KOPT-K1 (cell line): ENCODE results near the gene ZNF598.
"Not testable (repeated sequence)": the region's sequence is repeated elsewhere in the genome, so short reads cannot be mapped to it uniquely, and the experiment has no call there.

Experiments
- H3K27ac ChIP-seq: fragments of 200-600 bp; sonication (generic); 2 replicates; pipeline ENCODE4 v1.5.1; 2016; ENCODE audit warnings: antibody characterized with exemption, mild to moderate bottlenecking, low read depth, low read length; ENCODE audit not compliant: poor library complexity, severe bottlenecking
- H3K36me3 ChIP-seq: fragments of 200-600 bp; sonication (generic); 2 replicates; pipeline ENCODE4 v1.5.1; 2017; ENCODE audit warnings: antibody characterized with exemption, mild to moderate bottlenecking, low read length, moderate library complexity; ENCODE audit not compliant: insufficient read depth
- H3K9me3 ChIP-seq: fragments of 200-600 bp; sonication (generic); 2 replicates; pipeline ENCODE4 v1.5.1; 2017; ENCODE audit warnings: antibody characterized with exemption, low read length, mild to moderate bottlenecking; ENCODE audit not compliant: insufficient read depth, poor library complexity, severe bottlenecking

ZNF598 gene

GRCh38 chr16:2025878-2026460 is 16.3 kb upstream of the ZNF598 start:
- no peaks in the 10 kb centered on the region for H3K9me3 ChIP-seq
- H3K27ac ChIP-seq, result no peak overlapping the region

GRCh38 chr16:2025251-2025650 is 15.6 kb upstream of the ZNF598 start:
- Histone ChIP-seq H3K9me3 (no peaks in the 10 kb centered on the region), H3K27ac (no peak overlapping the region), H3K36me3 (no peaks in the 10 kb centered on the region)

More at GRCh38 chr16:2025878-2026460, 16.3 kb upstream of the ZNF598 start:
- no peaks in the 10 kb centered on the region for H3K36me3 ChIP-seq

- Histone ChIP-seq H3K9me3 (no peaks in the 10 kb centered on the region), H3K36me3 (no peaks in the 10 kb centered on the region), H3K27ac (no peak overlapping the region)
Observed at GRCh38 chr16:2024032-2024420, 14.4 kb upstream of the ZNF598 start.

- Histone ChIP-seq H3K27ac (no peak overlapping the region), H3K9me3 (no peaks in the 10 kb centered on the region), H3K36me3 (no peaks in the 10 kb centered on the region)
Observed at GRCh38 chr16:2023092-2024031, 13.7 kb upstream of the ZNF598 start.

GRCh38 chr16:2022723-2023091 is 13.1 kb upstream of the ZNF598 start:
- no peaks in the 10 kb centered on the region for H3K36me3 ChIP-seq
- H3K27ac ChIP-seq, result no peak overlapping the region
- H3K9me3 ChIP-seq, result no peaks in the 10 kb centered on the region

GRCh38 chr16:2019921-2020831 is 10.6 kb upstream of the ZNF598 start:
- H3K36me3 ChIP-seq, result no peaks in the 10 kb centered on the region

GRCh38 chr16:2019518-2019920 is 9.9 kb upstream of the ZNF598 start, which contains the start of gene NPW:
Gene NPW, plus strand, starts transcription at chr16:2019785.
- Histone ChIP-seq H3K27ac (no peak within 1 kb of the TSS), H3K36me3 (no peaks in the 10 kb centered on the region), H3K9me3 (no peaks in the 10 kb centered on the region)

More at GRCh38 chr16:2019921-2020831, 10.6 kb upstream of the ZNF598 start:
- Histone ChIP-seq H3K27ac (no peak overlapping the region), H3K9me3 (no peaks in the 10 kb centered on the region)

GRCh38 chr16:2016407-2016922 is 6.8 kb upstream of the ZNF598 start:
- Histone ChIP-seq H3K27ac (no peak overlapping the region), H3K36me3 (no peaks in the 10 kb centered on the region), H3K9me3 (no peaks in the 10 kb centered on the region)

GRCh38 chr16:2015947-2016208 is 6.3 kb upstream of the ZNF598 start:
- H3K27ac ChIP-seq, result no peak overlapping the region
- H3K9me3 ChIP-seq, result no peaks in the 10 kb centered on the region
- no peaks in the 10 kb centered on the region for H3K36me3 ChIP-seq

GRCh38 chr16:2015117-2015946 is 5.7 kb upstream of the ZNF598 start:
- Histone ChIP-seq H3K36me3 (no peaks in the 10 kb centered on the region), H3K27ac (no peak overlapping the region), H3K9me3 (no peaks in the 10 kb centered on the region)

GRCh38 chr16:2013527-2013926 is 3.9 kb upstream of the ZNF598 start:
- Histone ChIP-seq H3K27ac (no peak overlapping the region), H3K36me3 (no peaks in the 10 kb centered on the region), H3K9me3 (no peaks in the 10 kb centered on the region)

- not testable (repeated sequence) for H3K9me3 ChIP-seq, H3K27ac ChIP-seq, H3K36me3 ChIP-seq
Observed at GRCh38 chr16:2011726-2012125, 2.1 kb upstream of the ZNF598 start.

GRCh38 chr16:2009164-2009711 is 383 bp downstream of the ZNF598 start:
- H3K36me3 ChIP-seq, result peaks cover 26% of the 10 kb centered on the region; the same call in 1 of the 2 replicates
- H3K27ac ChIP-seq, result peak overlapping the region; percentile 68
- H3K9me3 ChIP-seq, result no peaks in the 10 kb centered on the region

- H3K36me3 ChIP-seq, result peaks cover 29% of the 10 kb centered on the region; the same call in 1 of the 2 replicates
- no peaks in the 10 kb centered on the region for H3K9me3 ChIP-seq
- peak overlapping the region; percentile 68 for H3K27ac ChIP-seq
Observed at GRCh38 chr16:2008631-2009163, 924 bp downstream of the ZNF598 start.
